Left ventricle myocardium inferior (tissue), 1 donor: ENCODE data around the gene IL34. TPM values are rescaled to one million over a fixed set of nuclear protein-coding genes. Genes with fewer than 3 reads are reported as not detected.

Source experiments
- DNase-seq: peaks from one replicate; pipeline ENCODE4 v3.0.0-alpha.2; 2020
- H3K27ac ChIP-seq: fragments of 200-600 bp; replicated peaks from 2 replicates; pipeline ENCODE4 v1.8.0; 2021
- H3K27me3 ChIP-seq: fragments of 200-600 bp; 2 replicates; pipeline ENCODE4 v1.8.0; 2021; ENCODE audit warnings: low read depth
- H3K36me3 ChIP-seq: fragments of 200-600 bp; 2 replicates; pipeline ENCODE4 v1.8.0; 2021
- H3K4me1 ChIP-seq: fragments of 200-600 bp; 2 replicates; pipeline ENCODE4 v1.8.0; 2021
- H3K4me3 ChIP-seq: fragments of 200-600 bp; 2 replicates; pipeline ENCODE4 v1.8.0; 2021; ENCODE audit warnings: mild to moderate bottlenecking, moderate library complexity
- H3K9me3 ChIP-seq: fragments of 200-600 bp; replicated peaks from 2 replicates; pipeline ENCODE4 v1.8.0; 2021
- intact Hi-C: fragments of 100-400 bp; cut with micrococcal nuclease; formaldehyde crosslinking; loops from one replicate; pipeline ENCODE4 v1.11.0; 2022
- total RNA-seq: library from RNA; stranded (reverse); fragmentation: NEBNext Ultra II Directional; extraction: Animal tissue kit (Norgen Biotek cat#: 25700); gene quantifications from one replicate; pipeline ENCODE4 v1.2.1, GENCODE V29; 2021
- TF ChIP-seq, protein P1 (sequence below): fragments of 200-600 bp; IDR thresholded peaks from 2 replicates; pipeline ENCODE4 v1.8.0; 2021; ENCODE audit warnings: antibody characterized with exemption, mild to moderate bottlenecking, borderline replicate concordance
- donor health status: DM: no; HTN: yes; CAD: no; lungs with severe emphysema.

Gene IL34
- total RNA-seq, 1 donor from 2014 or later, result 2.1 TPM

DNA sequence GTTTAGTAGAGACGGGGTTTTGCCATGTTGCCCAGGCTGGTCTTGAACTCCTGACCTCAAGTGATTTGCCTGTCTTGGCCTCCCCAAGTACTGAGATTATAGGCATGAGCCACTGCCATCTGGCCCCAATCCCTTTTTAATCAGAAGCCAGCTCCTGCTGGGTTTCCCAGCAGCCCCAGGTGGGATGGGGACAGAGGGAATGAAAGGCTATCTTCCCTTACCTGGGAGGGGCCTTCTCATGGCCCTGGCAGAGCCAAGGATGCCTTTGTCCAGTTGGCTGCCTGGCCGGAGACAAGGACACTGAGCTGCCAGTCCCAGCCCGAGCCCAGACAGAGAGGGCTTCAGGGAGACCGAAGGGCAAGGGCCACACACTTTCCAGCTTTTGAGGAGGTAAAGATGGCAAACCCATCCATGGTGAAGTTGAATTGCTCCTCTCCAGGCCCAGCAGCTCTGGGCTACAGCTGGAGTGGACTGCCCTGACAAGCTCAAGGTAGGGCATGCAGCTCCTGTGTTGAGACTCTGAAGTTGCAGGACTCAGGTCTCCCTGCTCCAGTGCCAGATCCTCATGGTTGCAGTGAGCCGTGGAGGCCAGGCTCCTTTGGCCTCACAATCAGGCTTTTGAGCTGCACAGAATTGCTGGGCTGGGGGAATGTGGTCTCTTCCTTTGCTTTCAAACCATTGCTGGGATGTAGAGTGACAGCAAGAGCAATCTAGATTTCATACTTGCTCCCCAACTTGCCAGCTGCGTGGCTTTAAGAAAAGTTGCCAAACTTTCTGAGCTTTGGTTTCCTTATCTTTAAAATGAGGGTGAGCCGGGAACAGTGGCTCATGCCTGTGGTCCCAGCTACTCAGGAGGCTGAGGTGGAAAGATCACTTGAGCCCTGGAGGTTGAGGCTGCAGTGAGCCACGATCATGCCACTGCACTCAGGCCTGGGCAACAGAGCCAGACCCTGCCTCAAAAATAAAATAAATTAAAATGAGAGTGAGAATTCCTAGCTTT lies 44.5 kb upstream of the IL34 start:
- no peaks in the 10 kb centered on the region for H3K36me3 ChIP-seq
- intact Hi-C loops, result no loop called here
- no peak overlapping the region for H3K27ac ChIP-seq
- H3K4me1 ChIP-seq, result no peaks in the 10 kb centered on the region
- H3K27me3 ChIP-seq, result no peaks in the 10 kb centered on the region
- no peaks in the 10 kb centered on the region for H3K9me3 ChIP-seq
- H3K4me3 ChIP-seq, result no peak overlapping the region
- DNase-seq, result no peak
- TF ChIP-seq, protein P1, sequence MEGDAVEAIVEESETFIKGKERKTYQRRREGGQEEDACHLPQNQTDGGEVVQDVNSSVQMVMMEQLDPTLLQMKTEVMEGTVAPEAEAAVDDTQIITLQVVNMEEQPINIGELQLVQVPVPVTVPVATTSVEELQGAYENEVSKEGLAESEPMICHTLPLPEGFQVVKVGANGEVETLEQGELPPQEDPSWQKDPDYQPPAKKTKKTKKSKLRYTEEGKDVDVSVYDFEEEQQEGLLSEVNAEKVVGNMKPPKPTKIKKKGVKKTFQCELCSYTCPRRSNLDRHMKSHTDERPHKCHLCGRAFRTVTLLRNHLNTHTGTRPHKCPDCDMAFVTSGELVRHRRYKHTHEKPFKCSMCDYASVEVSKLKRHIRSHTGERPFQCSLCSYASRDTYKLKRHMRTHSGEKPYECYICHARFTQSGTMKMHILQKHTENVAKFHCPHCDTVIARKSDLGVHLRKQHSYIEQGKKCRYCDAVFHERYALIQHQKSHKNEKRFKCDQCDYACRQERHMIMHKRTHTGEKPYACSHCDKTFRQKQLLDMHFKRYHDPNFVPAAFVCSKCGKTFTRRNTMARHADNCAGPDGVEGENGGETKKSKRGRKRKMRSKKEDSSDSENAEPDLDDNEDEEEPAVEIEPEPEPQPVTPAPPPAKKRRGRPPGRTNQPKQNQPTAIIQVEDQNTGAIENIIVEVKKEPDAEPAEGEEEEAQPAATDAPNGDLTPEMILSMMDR, result no peak

DNA sequence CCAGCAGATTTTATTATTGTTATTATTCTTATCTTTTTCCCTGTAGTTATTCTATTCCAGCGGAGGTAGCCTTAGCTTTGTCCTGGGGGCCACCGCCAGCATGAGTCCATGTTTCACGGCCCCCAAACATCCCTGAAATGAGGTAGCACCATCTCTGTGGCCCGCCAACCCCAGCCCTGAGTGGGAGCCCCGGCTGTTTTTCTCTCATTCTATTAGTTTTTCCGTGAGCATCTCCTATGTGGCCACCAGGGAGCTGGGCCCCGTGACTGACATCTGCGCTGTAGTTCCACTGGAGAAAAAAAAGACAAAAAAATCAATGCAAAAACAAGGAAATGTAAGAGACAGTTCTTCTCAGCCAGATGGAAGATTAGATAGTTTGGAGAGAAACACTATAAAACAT lies 43.5 kb upstream of the IL34 start:
- intact Hi-C loops, result no loop called here

DNA sequence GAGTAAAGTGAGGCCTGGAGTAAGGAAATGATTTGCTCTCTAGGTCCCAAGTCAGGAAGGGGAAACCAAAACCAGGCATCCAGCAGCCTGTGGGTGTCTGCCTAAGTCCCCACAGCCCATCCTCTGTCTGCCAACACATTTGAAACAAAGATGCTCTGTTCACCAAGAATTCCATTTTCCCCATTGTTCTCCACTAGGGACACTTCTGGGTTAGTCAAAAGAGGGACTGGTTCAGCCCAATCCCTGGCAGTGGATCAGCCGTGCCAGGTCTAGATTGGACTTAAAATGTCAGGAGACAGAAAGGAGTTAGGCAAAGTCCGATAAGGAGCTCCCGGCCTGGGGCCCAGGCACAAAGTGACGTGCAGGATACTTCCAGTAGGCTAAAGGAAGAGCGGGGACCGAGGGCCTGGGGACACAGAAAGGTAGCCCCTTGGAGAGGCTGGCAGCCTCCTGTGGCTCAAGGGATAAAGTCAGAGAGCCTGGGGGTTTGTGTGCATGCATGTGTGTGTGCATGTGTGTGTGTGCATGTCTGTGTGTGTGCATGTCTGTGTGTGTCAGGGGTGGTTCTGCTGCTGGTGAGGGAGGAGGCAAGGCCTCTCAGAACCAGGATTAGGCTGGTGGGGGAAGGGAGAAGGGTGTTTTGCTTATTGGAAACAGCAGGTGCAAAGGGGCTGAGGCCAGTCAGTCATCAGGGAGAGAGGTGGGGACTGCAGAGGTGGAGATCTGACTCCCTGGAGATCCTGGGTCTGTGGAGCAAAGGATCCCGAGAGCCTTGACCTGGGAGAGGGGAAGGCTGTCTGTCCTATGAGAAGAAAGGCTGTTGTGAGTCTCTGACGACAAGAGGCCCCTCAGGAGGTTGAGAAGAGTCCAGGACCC lies 41.7 kb upstream of the IL34 start:
- no peak for DNase-seq
- Histone ChIP-seq H3K4me3 (no peak overlapping the region), H3K27me3 (no peaks in the 10 kb centered on the region), H3K36me3 (no peaks in the 10 kb centered on the region), H3K9me3 (no peaks in the 10 kb centered on the region), H3K27ac (no peak overlapping the region), H3K4me1 (peaks cover under 1% of the 10 kb centered on the region)
- TF ChIP-seq, protein P1, result no peak
- intact Hi-C loops, result no loop called here

More for the DNA sequence above, 43.5 kb upstream of the IL34 start:
- Histone ChIP-seq H3K27ac (peak overlapping the region; percentile 30), H3K27me3 (no peaks in the 10 kb centered on the region), H3K9me3 (no peaks in the 10 kb centered on the region), H3K4me3 (no peak overlapping the region), H3K36me3 (no peaks in the 10 kb centered on the region), H3K4me1 (no peaks in the 10 kb centered on the region)
- DNase-seq, result no peak
- TF ChIP-seq, protein P1, result no peak

DNA sequence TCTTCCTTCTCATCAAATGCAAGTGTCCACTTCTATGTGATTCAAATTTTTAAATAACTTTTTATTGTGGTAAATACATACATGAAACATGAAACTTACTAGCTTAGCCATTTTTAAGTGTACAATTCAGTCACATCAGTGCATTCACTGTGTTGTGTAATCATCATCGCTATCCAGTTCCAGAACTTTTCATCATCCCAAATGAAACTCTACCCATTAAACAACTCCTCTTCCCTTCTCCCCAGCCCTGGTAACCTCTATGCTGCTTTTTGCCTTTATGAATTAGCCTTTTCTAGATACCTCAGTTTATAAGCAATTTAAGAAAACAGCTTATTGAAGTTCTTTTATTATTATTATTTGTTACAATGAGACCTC lies 41.1 kb upstream of the IL34 start:
- no peaks in the 10 kb centered on the region for H3K36me3 ChIP-seq
- H3K4me1 ChIP-seq, result peaks cover 7% of the 10 kb centered on the region
- TF ChIP-seq, protein P1, result no peak
- no peak overlapping the region for H3K27ac ChIP-seq
- no peaks in the 10 kb centered on the region for H3K27me3 ChIP-seq
- no peaks in the 10 kb centered on the region for H3K9me3 ChIP-seq
- no peak for DNase-seq
- no peak overlapping the region for H3K4me3 ChIP-seq
- intact Hi-C loops, result no loop called here

DNA sequence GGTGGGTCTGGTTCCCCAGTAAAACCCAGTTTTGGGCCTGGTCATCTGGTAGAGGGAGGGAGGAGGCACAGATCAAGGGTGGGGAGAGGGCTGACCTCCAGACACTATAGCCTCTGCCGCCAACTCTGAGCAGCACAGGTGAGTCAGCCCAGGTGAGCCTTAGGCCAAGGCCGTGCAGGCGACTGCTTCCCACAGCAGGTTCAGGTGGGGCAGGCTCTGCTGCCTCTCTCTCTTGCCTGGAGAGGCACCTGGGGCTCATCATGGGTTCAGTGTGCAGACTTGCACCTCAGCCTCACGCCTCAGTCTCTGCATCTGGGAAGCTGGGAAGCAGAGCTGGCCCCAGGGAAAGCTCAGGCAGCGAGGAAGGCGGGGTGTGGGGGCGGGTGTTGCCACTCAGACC lies 37.8 kb upstream of the IL34 start:
- Histone ChIP-seq H3K27me3 (no peaks in the 10 kb centered on the region), H3K4me1 (peaks cover 11% of the 10 kb centered on the region), H3K4me3 (no peak overlapping the region), H3K36me3 (no peaks in the 10 kb centered on the region), H3K27ac (no peak overlapping the region), H3K9me3 (no peaks in the 10 kb centered on the region)
- TF ChIP-seq, protein P1, result no peak
- intact Hi-C loops, result no loop called here
- no peak for DNase-seq
